IMR-90 (cell line): Measurements from ENCODE around the gene FAM78B. TPM values are rescaled to one million over a fixed set of nuclear protein-coding genes. Genes with fewer than 3 reads are reported as not detected.

ENCODE experiments used
- ATAC-seq: fragments of 200-7000 bp; cut with Tn5 transposase; 2 replicates; pipeline ENCODE4 v1.9.1; 2020; ENCODE audit warnings: low read depth, mild to moderate bottlenecking, moderate library complexity
- BruUV-seq: library from RNA; stranded (reverse); fragments of 400-500 nt; replicated peaks from 2 replicates; lab custom pipeline; 2021; lab: Mats Ljungman, UMichigan
- CTCF ChIA-PET: fragments of 300-600 bp; formaldehyde crosslinking; extraction: SDS; loops from one replicate; lab custom pipeline; 2021; ENCODE audit warnings: antibody characterized with exemption; lab: Yijun Ruan, JAX
- POLR2A ChIA-PET: fragments of 300-600 bp; sonication (Branson Sonifier 250); formaldehyde crosslinking; loops from one replicate; lab custom pipeline; 2022; ENCODE audit warnings: antibody characterized with exemption; ENCODE audit not compliant: unreplicated experiment; lab: Charles Lee
- DNase-seq: peaks from one replicate; pipeline ENCODE4 v3.0.0; 2013
- H2AFZ ChIP-seq: replicated peaks from 2 replicates; pipeline ENCODE3; 2013; ENCODE audit warnings: low read length, mild to moderate bottlenecking; ENCODE audit not compliant: poor library complexity
- H2AK5ac ChIP-seq: 2 replicates; pipeline ENCODE4 v1.6.1; 2013; ENCODE audit warnings: low read depth, low read length, inconsistent platforms
- H2AK9ac ChIP-seq: replicated peaks from 2 replicates; pipeline ENCODE3; 2013; ENCODE audit warnings: mild to moderate bottlenecking, low read depth, low read length, moderate library complexity; ENCODE audit not compliant: poor library complexity
- H2BK120ac ChIP-seq: 2 replicates; pipeline ENCODE4 v1.6.1; 2013; ENCODE audit warnings: low read depth, low read length, inconsistent platforms
- H2BK15ac ChIP-seq: 3 replicates; pipeline ENCODE4 v1.6.1; 2013; ENCODE audit warnings: low read depth, low read length, inconsistent platforms
- H2BK20ac ChIP-seq: 2 replicates; pipeline ENCODE4 v1.6.1; 2013; ENCODE audit warnings: low read depth, mild to moderate bottlenecking, inconsistent platforms, low read length, moderate library complexity
- H2BK5ac ChIP-seq: 2 replicates; pipeline ENCODE4 v1.6.1; 2013; ENCODE audit warnings: mild to moderate bottlenecking, low read depth, low read length, inconsistent platforms; ENCODE audit not compliant: poor library complexity, severe bottlenecking
- H3K14ac ChIP-seq: replicated peaks from 2 replicates; pipeline ENCODE4 v1.6.1; 2013; ENCODE audit warnings: low read depth, low read length, inconsistent platforms
- H3K18ac ChIP-seq: 2 replicates; pipeline ENCODE4 v1.6.1; 2013; ENCODE audit warnings: low read depth, low read length, control low read depth
- H3K23ac ChIP-seq: 2 replicates; pipeline ENCODE4 v1.6.1; 2013; ENCODE audit warnings: low read depth, low read length, inconsistent platforms
- H3K27ac ChIP-seq: 2 replicates; pipeline ENCODE4 v1.5.1; 2013; ENCODE audit warnings: mild to moderate bottlenecking, control low read depth, low read length; ENCODE audit not compliant: insufficient read depth
- H3K27me3 ChIP-seq: 2 replicates; pipeline ENCODE4 v1.6.1; 2013; ENCODE audit warnings: low read length; ENCODE audit not compliant: control insufficient read depth, insufficient read depth
- H3K36me3 ChIP-seq: 2 replicates; pipeline ENCODE4 v1.6.1; 2013; ENCODE audit warnings: low read length, mixed read lengths; ENCODE audit not compliant: control insufficient read depth, insufficient read depth
- H3K4ac ChIP-seq: 2 replicates; pipeline ENCODE4 v1.6.1; 2013; ENCODE audit warnings: low read depth, low read length, inconsistent platforms
- H3K4me1 ChIP-seq: 2 replicates; pipeline ENCODE4 v1.6.1; 2013; ENCODE audit warnings: low read length, mixed read lengths; ENCODE audit not compliant: control insufficient read depth, insufficient read depth
- H3K4me2 ChIP-seq: 2 replicates; pipeline ENCODE4 v1.6.1; 2013; ENCODE audit warnings: low read depth, mild to moderate bottlenecking, control low read depth, low read length, moderate library complexity
- H3K4me3 ChIP-seq: 2 replicates; pipeline ENCODE4 v1.5.1; 2013; ENCODE audit warnings: low read depth, mild to moderate bottlenecking, control low read depth, low read length, moderate library complexity; ENCODE audit not compliant: insufficient read depth
- H3K56ac ChIP-seq: 2 replicates; pipeline ENCODE4 v1.6.1; 2013; ENCODE audit warnings: low read length, inconsistent platforms; ENCODE audit not compliant: insufficient read depth; ENCODE audit errors: extremely low read depth
- H3K79me1 ChIP-seq, 2 experiments: 2 replicates each; pipeline ENCODE4 v1.6.1; 2013; ENCODE audit warnings: low read length in 2 of 2, inconsistent platforms in 1 of 2, low read depth in 1 of 2
- H3K9ac ChIP-seq: 2 replicates; pipeline ENCODE4 v1.6.1; 2013; ENCODE audit warnings: low read depth, low read length, control low read depth
- H3K9me1 ChIP-seq: 2 replicates; pipeline ENCODE4 v1.6.1; 2013; ENCODE audit warnings: low read length, inconsistent platforms; ENCODE audit not compliant: insufficient read depth
- H3K9me3 ChIP-seq: 2 replicates; pipeline ENCODE4 v1.6.1; 2013; ENCODE audit warnings: low read length; ENCODE audit not compliant: control insufficient read depth, insufficient read depth
- H4K20me1 ChIP-seq: 2 replicates; pipeline ENCODE4 v1.6.1; 2013; ENCODE audit warnings: low read length, inconsistent platforms; ENCODE audit not compliant: insufficient read depth
- H4K5ac ChIP-seq: 2 replicates; pipeline ENCODE4 v1.6.1; 2013; ENCODE audit warnings: mild to moderate bottlenecking, low read depth, low read length, control low read depth
- H4K8ac ChIP-seq, 2 experiments: 2 replicates each; pipeline ENCODE4 v1.6.1; 2013; ENCODE audit warnings: low read depth in 2 of 2, low read length in 2 of 2, control low read depth in 1 of 2, inconsistent platforms in 1 of 2
- H4K91ac ChIP-seq: 2 replicates; pipeline ENCODE4 v1.6.1; 2013; ENCODE audit warnings: low read depth, low read length, inconsistent platforms; ENCODE audit not compliant: insufficient read depth
- MAZ ChIP-seq: IDR thresholded peaks from 2 replicates; pipeline ENCODE4 v1.6.1; 2012; ENCODE audit warnings: low read depth, mild to moderate bottlenecking, low read length, improper control_type of control experiment, moderate library complexity, borderline replicate concordance
- WGBS, 2 experiments: methylation state at CpG; one replicate each; pipeline versions ENCODE4 v1.1.5 to v1.1.7; 2013; ENCODE audit warnings: missing lambda C conversion rate in 2 of 2; ENCODE audit not compliant: insufficient read length in 1 of 2; ENCODE audit errors: extremely low coverage in 2 of 2; 5-methylcytosine and 5-hydroxymethylcytosine counted together
- dilution Hi-C: fragments of 300-500 bp; cut with HindIII; formaldehyde crosslinking; loops from one replicate; pipeline ENCODE4 v1.14.3; 2018; ENCODE audit warnings: low sequenced_read_pairs; ENCODE audit not compliant: unreplicated experiment
- in situ Hi-C: fragments of 300-500 bp; cut with MboI; formaldehyde crosslinking; loops from 3 replicates; pipeline ENCODE4 v1.14.3; 2019; ENCODE audit warnings: low sequenced_read_pairs, inconsistent platforms, mixed read lengths
- intact Hi-C: fragments of 100-400 bp; cut with micrococcal nuclease; formaldehyde crosslinking; loops from 2 replicates; pipeline ENCODE4 v1.10.0; 2022
- polyA plus RNA-seq, 3 experiments: library from polyadenylated mRNA; depleted of rRNA; stranded (reverse); fragments of >200 nt; gene quantifications; 2 replicates each; pipeline ENCODE4 v1.2.3, GENCODE V29; 2012; ENCODE audit warnings: low replicate concordance in 1 of 3
- total RNA-seq: library from RNA; depleted of rRNA; stranded (reverse); fragments of >200 nt; gene quantifications from 2 replicates; pipeline ENCODE4 v1.2.3, GENCODE V29; 2012

Gene FAM78B
- total and polyA plus RNA-seq, 2 of the 4 experiments (the other 2 are of a cell fraction) = under 0.01 to 0.12 TPM

- Histone ChIP-seq H2AFZ (peak overlapping the region; percentile 51), H3K9me3 (no peaks in the 10 kb centered on the region), H2BK15ac (no peak overlapping the region), H3K27ac (no peak overlapping the region), H3K4me2 (no peak overlapping the region; the same call in 1 of the 2 replicates), H3K36me3 (no peaks in the 10 kb centered on the region), H2BK20ac (no peak overlapping the region), H3K18ac (no peak overlapping the region), H3K23ac (no peak overlapping the region), H2AK5ac (no peak overlapping the region), H3K4me3 (peak overlapping the region; percentile 83; the same call in 1 of the 2 replicates), H3K56ac (no peak overlapping the region), H4K91ac (no peak overlapping the region), H4K8ac (no peak overlapping the region), H4K5ac (no peak overlapping the region), H3K79me1 (no peaks in the 10 kb centered on the region), H3K4ac (no peak overlapping the region), H2BK120ac (no peak overlapping the region), H3K14ac (no peak overlapping the region), H2BK5ac (no peak overlapping the region), H4K20me1 (no peaks in the 10 kb centered on the region), H3K9me1 (no peaks in the 10 kb centered on the region), H3K9ac (no peak overlapping the region), H2AK9ac (no peak overlapping the region), H3K4me1 (no peaks in the 10 kb centered on the region), H3K27me3 (peaks cover 13% of the 10 kb centered on the region)
- no peak for TF ChIP-seq MAZ
- 0% methylated on average over 8 of the region's 50 CpGs; no CpG with 5 or more reads in 1 of the 2 experiments for WGBS, 2 experiments
- BruUV-seq = no TSS peak
- intact Hi-C loops (loop anchor here (5.0 kb wide), 1 partner anchor 239 kb away; no protein-coding TSS in a partner anchor), dilution Hi-C loops (no loop called here), in situ Hi-C loops (no loop called here)
- ChIA-PET CTCF (no interaction called here), POLR2A (no interaction called here)
- no peak for DNase-seq
- ATAC-seq = no peak; the same call in 1 of the 2 replicates
Measured at GRCh38 chr1:166166329-166166697, 488 bp downstream of the FAM78B start.
